ENCODE results near the gene VIM. TPM values are rescaled to one million over a fixed set of nuclear protein-coding genes. Genes with fewer than 3 reads are reported as not detected.
"Not testable (repeated sequence)": the region's sequence is repeated elsewhere in the genome, so short reads cannot be mapped to it uniquely, and the experiment has no call there.

VIM gene
- total RNA-seq, 1 donor = 3,153 TPM

DNA sequence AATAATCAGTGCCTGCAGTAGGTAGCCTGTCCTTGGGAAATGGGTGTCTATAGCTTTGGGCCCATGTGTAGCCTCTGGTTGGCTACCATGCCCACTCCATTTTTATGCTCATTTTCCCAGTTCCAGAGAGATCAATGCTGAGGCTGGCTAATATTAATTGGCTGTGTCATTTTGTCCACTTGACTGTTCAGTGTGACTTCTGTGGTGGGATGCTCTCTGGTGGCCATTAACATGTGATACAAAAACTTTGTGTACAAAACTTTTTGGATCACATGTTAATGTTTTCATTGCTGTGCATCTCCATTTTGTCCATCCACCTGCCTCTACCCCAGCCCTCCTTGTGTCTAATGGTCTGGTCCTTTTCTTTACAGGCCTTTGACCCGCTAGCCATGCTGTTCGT is 22.7 kb downstream of the VIM start:
- no peak for DNase-seq (ENCODE audit: low read depth in 2 of 3, low spot score in 2 of 3)

DNA sequence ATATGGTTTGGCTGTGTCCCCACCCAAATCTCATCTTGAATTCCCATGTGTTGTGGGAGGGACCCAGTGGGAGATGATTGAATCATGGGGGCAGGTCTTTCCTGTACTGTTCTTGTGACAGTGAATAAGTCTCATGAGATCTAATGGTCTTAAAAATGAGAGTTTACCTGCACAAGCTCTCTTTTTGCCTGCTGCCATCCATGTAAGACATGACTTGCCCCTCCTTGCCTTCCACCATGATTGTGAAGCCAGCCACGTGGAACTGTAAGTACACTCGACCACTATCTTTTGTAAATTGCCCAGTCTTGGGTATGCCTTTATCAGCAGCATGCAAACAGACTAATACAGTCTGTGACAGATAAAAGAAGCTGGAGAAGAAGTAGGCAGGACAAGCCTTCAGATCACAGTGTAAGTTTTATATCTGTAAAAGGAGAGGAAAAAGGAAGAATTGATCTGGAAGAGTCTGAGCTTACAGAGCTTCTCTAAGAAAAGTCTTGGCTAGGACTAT is 26.6 kb downstream of the VIM start:
- DNase-seq (ENCODE audit: low read depth in 2 of 3, low spot score in 2 of 3) = not testable (repeated sequence)

DNA sequence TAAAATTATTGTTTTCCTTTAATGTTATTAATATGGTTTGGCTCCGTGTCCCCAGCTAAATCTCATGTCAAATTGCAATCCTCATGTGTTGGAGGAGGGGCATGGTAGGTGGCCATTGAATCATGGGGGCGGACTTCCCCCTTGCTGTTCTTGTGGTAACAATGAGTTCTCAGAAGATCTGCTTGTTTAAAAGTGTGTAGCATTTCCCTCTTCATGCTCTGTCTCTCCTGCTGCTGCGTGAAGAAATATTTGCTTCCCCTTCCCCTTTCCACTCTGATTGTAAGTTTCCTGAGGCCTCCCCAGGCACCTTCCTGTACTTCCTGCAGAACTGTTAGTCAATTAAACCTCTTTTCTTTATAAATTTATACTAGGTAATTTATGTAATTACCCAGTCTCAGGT is 27.5 kb downstream of the VIM start:
- DNase-seq (ENCODE audit: low read depth in 2 of 3, low spot score in 2 of 3) = no peak

DNA sequence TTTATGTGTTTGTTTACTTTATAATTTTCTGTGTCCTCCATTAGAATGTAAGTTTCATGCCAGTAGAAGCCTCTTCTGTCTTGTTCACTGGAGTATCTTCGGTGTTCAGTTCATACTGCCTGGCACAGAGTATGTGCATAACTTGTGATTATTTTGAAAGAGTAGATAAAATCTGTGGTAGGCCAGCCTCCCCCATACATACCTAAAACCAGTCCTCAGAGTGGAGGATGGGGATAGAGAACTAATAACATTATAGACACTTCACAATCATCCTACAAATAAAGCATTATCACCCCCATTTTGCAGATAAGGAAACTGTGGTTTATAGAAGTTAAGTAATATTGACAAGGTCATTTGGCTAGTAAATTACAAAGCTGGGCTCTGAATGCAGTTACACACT is 28.0 kb downstream of the VIM start:
- no peak for DNase-seq (ENCODE audit: low read depth in 2 of 3, low spot score in 2 of 3)

DNA sequence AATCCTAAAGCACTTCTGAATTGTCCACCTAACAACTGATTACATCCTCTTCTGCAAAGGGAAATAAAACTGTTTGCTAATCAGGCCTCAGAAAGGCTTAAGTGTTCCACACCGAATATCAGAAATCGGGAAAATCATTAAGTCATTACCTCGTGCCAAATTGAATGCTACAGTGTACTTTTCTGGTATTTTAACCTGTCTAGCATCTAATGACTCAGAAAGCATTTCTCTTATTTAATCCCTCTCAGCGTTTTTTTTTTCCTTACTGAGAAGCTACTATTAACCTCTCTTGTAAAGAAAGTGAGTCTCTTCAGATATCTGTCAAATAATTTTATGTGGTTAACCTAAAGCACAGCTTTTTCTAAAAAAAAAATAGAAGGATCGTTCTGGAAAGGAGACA is 28.6 kb downstream of the VIM start:
- no peak for DNase-seq (ENCODE audit: low read depth in 2 of 3, low spot score in 2 of 3)

DNA sequence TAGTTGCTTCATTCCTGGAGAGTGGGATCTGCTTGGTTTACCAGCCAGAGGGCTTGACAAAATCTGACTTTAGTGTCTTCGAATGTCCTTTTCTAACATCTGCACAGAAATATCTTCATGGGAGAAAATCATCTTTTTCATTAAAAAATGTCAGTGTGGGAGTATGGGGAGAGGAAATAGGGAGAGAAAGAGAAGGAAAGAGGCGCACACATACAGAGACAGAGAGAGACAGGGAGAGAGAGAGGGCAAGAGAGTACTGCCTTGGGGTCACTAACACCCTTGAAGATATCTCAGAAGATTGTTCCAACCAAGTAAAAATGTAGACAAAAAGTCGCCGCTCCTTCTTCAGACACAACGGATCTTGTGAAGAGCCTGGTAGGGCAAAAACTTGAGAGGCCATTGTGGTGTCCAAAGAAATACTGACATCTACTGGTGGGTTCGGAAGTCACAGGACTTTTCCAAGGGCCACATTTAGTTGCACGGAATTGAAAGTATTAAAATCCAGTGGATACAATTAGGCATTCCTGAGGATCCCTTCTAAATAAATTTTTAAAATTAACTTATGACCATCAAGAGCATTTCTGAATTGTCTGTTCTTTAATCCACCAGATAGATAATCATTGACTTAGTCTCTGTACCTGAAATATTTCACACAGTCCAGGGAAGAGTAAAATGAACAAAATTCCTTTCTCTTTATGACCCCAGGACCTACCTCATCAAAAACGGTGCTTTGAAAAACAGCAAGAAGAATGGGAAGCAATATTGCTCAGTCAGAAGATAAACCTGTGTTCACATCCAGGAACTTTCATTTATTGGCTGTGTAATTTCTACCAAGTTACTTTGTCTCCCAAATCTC is 29.7 kb downstream of the VIM start:
- DNase-seq (ENCODE audit: low read depth in 2 of 3, low spot score in 2 of 3) = peak in 1 of 3 donors; percentile 82

DNA sequence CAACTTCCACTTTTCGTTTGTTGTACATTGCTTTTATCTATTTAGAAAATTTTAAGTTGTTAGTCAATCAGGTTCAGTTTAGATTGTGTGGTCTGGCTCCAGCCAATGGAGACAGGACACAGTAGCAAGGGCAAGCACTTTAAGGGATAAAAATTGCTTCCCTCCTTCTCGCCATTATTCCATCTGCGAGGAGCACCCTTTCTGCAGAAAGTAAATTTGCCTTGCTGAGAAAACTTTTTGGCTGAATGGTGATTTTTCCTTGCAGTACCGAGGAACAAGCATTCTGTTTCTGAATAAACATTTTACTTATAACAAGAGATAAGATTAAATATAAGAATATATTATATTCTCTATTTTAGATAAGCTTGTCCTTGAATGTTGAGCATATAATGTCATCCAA is 34.5 kb downstream of the VIM start:
- peak in 1 of 3 donors; percentile 6 for DNase-seq (ENCODE audit: low read depth in 2 of 3, low spot score in 2 of 3)

DNA sequence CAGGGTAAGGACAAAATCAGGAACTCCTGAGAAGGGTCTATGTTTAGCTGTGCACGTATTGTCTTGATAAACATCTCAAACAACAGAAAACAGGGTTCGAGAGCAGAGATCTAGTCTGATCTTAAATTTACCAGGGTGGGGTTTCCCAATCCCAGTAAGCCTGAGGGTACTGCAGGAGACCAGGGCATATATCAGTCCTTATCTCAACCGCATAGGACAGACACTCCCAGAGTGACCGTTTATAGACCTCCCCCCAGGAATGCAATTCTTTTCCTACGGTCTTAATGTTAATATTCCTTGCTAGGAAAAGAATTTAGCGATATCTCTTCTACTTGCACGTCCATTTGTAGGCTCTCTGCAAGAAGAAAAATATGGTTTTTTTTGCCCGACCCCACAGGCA is 35.5 kb downstream of the VIM start:
- peak in 1 of 3 donors; percentile 18 for DNase-seq (ENCODE audit: low read depth in 2 of 3, low spot score in 2 of 3)

DNA sequence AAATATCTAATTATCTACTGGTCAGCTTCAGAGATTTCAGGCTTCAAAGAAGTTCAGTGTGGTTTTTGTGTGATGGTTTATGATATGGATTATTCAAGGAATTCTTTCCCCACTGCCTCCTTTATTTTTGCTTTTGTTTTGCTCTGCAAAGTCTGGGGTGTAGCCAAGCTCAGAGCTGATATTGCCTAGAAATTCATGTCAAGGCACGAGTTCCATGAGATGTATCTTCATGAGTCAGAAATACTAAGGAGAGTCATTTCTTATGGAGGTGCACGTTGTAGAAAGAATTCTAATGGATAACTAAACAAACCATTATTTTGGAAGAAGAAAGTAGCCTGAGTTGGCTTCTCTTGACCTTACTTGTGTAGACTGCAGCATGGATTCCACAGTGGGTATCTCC is 37.4 kb downstream of the VIM start:
- DNase-seq (ENCODE audit: low read depth in 2 of 3, low spot score in 2 of 3) = no peak

DNA sequence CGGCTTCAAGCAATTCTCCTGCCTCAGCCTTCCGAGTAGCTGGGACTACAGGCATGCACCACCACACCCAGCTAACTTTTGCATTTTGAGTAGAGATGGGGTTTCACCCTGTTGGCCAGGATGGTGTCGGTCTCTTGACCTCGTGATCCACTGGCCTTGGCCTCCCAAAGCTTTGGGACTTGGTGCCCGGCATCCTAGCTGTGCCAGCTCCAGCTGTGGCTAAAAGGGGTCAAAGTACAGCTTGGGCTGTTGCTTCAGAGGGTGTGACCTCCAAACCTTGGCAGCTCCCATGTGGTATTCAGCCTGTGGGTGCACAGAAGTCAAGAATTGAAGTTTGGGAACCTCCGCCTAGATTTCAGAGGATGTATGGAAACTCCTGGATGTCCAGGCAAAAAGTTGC is 38.5 kb downstream of the VIM start:
- not testable (repeated sequence) for DNase-seq (ENCODE audit: low read depth in 2 of 3, low spot score in 2 of 3)

DNA sequence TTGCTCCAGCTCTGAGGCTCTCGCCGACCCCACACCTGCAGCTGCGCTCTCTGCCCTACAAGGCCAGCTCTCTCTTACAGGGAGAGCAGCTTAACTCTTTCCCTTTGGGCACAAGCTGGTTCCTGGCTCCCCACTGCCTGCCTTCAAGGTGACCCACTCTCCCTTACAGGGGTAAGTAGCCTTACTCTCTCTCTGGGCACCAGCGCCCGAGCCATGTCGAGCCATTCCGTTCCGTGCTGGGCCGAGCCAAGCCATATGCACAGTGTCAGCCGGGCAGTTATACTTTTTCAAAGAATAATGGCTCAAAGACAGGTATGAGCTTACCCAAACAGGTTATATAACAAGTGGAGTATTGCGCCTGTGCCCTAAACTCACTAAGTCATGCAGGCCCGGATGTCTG is 44.6 kb downstream of the VIM start:
- no peak for DNase-seq (ENCODE audit: low read depth in 2 of 3, low spot score in 2 of 3)

DNA sequence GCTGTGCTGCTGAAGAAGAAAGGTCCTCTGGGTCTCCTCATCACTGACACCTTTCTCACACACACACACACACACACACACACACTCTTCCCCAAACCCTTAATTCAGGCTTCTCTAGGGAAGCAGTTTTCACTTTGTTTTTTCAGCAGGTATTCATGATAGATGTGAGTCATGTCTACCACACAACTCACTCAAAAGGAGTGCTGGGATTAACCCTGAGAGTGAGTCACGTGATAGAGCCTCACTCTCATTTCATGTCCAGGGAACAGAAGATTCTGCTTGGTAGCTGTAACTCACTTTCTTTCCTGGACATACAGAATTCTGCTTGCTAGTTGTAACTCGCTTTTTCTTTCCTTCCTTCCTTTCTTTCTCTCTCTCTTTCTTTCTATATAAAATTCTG is 45.4 kb downstream of the VIM start:
- no peak for DNase-seq (ENCODE audit: low read depth in 2 of 3, low spot score in 2 of 3)

DNA sequence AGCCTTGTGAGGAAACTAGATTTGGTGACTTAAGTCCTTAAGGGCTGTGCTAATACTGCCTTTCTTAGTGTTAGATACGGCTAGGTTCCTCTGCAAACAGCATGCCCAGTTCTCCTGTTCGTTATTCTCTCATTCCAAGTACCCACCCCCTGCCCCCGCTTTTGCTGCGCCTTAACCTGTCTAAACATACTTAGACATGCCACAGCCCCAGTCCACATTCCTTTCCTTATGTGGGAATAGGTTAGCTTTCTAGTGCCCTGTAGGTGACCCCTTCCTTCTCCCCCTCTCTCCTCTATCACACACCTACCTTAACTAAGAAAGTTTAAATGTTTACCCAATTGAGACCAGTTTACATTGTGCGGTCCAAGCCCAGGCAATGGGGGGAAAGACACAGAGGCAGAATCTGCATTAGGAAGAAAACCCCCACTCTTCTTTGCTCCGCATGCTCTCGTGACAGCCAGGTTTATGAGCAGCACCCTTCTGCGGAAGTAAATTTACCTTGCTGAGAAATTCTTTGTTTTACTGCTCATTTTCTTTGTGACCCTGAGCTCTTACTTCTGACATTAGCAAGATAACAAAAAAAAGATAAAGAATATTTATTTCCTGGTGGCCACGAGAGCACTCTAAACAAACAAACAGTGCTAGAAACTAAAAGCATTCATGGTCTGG is 48.8 kb downstream of the VIM start:
- DNase-seq (ENCODE audit: low read depth in 2 of 3, low spot score in 2 of 3) = no peak

DNA sequence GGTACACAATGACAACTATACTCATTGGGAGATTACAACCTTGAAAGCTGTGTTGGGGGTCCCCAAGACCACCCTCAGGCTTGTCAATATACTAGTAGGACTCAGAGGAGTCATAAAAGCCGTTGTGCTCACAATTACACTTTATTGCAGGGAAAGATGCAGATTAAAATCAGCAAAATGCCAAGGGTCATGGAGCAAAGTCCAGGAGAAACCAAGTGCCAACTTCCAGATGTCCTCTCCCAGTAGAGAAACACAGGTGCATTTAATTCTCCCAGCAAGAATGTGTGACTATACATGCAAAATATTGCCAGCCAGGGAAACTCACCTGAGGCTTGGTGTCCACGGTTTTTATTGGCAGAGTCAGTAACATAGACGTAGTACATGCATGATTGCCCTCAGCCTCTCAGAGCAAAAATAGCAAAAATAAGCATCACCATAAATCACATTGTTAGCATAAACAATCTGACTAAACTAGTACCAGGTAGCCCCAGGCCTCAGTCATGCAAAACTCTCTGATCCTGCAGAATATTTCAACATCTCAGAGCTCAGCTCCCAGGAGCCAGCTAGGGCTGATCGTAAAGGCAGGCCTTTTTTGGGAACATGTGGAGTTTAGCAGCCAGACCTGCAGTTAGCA is 50.7 kb downstream of the VIM start:
- no peak for DNase-seq (ENCODE audit: low read depth in 2 of 3, low spot score in 2 of 3)

DNA sequence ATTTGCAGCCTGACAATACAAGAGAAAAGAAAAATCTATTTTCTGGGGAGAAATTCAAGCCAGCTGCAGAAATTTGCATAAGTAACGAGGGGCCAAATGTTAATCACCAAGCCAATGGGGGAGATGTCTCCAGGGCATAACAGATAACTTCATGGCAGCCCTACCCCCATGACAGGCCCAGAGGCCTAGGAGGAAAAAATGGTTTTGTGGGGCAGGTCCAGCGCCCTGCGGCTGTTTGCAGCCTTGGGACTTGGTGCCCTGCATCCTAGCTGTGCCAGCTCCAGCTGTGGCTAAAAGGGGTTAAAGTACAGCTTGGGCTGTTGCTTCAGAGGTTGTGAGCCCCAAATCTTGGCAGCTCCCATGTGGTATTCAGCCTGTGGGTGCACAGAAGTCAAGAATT is 54.3 kb downstream of the VIM start:
- no peak for DNase-seq (ENCODE audit: low read depth in 2 of 3, low spot score in 2 of 3)

DNA sequence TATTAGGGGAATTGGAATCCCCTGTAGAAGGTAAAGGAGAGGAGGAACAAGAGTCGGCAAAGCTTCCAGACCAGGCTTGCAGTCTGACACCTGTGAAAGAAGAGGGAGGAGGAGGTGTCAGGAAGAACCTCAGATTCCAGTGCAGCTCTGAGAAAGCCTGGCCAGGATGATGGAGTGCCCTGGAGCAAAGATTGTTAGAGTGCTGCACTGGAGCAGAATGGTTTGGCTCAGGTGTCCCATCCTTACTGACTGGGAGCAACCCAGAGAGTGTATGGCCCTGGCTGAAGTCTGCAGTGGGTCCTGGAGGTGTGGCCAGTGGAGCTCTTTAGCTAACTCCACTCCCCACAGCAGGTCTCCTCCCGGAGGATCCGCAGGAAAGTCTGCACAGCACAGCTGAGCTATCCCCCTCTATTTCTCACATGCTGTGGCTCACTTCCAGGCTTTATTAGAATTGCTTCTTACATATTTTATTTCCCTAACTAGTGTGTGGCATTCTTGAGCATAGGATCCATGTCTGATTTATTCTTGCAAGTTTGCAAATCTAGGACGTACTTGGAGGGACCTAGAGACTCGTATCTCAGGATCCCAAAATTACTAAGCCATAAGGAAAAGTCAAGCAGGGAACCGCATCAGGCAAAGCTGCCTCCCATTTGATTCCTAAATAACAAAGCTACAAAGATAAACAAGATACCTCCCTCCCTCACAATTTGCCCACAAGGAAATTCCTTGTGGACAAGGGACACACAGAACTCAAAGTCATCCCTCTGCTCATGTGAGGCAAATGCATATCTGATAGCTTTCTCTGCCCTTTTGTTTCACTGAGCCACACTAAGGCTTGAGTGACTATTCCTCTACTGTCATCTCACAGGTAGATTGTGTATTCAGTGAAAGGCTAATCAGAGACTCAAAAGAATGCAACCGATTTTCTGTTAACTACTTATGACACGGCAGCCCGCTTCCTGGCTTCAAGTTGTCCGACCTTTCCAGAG is 58.8 kb downstream of the VIM start:
- no peak for DNase-seq (ENCODE audit: low read depth in 2 of 3, low spot score in 2 of 3)

All from hematopoietic multipotent progenitor cell (in vitro differentiated cells).